Loucy (cell line): ENCODE data around the gene NAALADL2.

Source experiments
- H2AFZ ChIP-seq: fragments of 200-600 bp; sonication (generic); 2 replicates; pipeline ENCODE4 v1.6.0; 2016; ENCODE audit warnings: antibody characterized with exemption, mild to moderate bottlenecking, low read length, moderate library complexity
- H3F3A ChIP-seq: fragments of 200-600 bp; 2 replicates; pipeline ENCODE4 v1.6.0; 2016; ENCODE audit warnings: antibody characterized with exemption, low read depth, mild to moderate bottlenecking
- H3K27me3 ChIP-seq: fragments of 200-600 bp; sonication (generic); 2 replicates; pipeline ENCODE4 v1.6.1; 2014; ENCODE audit warnings: low read length, mild to moderate bottlenecking; ENCODE audit not compliant: insufficient read depth, poor library complexity, severe bottlenecking
- H3K36me3 ChIP-seq: fragments of 200-600 bp; sonication (generic); 2 replicates; pipeline ENCODE4 v1.6.1; 2016; ENCODE audit warnings: low read length; ENCODE audit not compliant: insufficient read depth
- H3K4me1 ChIP-seq: fragments of 200-600 bp; sonication (generic); 2 replicates; pipeline ENCODE4 v1.5.1; 2014; ENCODE audit warnings: low read length, mild to moderate bottlenecking; ENCODE audit not compliant: insufficient read depth, poor library complexity, severe bottlenecking
- H3K4me2 ChIP-seq: fragments of 200-600 bp; sonication (generic); 2 replicates; pipeline ENCODE4 v1.6.0; 2014; ENCODE audit warnings: antibody characterized with exemption, low read length, low read depth, mild to moderate bottlenecking; ENCODE audit not compliant: poor library complexity, severe bottlenecking
- H3K4me3 ChIP-seq: fragments of 200-600 bp; sonication (generic); 2 replicates; pipeline ENCODE4 v1.5.1; 2014; ENCODE audit warnings: low read length, mild to moderate bottlenecking, mixed read lengths; ENCODE audit not compliant: poor library complexity, severe bottlenecking
- H3K79me2 ChIP-seq: fragments of 200-600 bp; sonication (generic); 2 replicates; pipeline ENCODE4 v1.6.1; 2014; ENCODE audit warnings: low read length; ENCODE audit not compliant: insufficient read depth
- H3K9ac ChIP-seq: fragments of 200-600 bp; sonication (generic); 2 replicates; pipeline ENCODE4 v1.6.0; 2014; ENCODE audit warnings: mild to moderate bottlenecking, low read depth, low read length, moderate library complexity; ENCODE audit not compliant: poor library complexity, severe bottlenecking
- H3K9me2 ChIP-seq: fragments of 200-600 bp; sonication (generic); replicated peaks from 2 replicates; pipeline ENCODE4 v1.6.1; 2016; ENCODE audit warnings: low read depth, low read length, mixed read lengths
- H3K9me3 ChIP-seq: fragments of 200-600 bp; sonication (generic); 2 replicates; pipeline ENCODE4 v1.6.1; 2014; ENCODE audit warnings: mild to moderate bottlenecking, antibody characterized with exemption, low read length, low read depth; ENCODE audit not compliant: insufficient read depth
- H4K20me1 ChIP-seq: fragments of 200-600 bp; sonication (generic); 2 replicates; pipeline ENCODE4 v1.6.0; 2014; ENCODE audit warnings: antibody characterized with exemption, low read length, mild to moderate bottlenecking; ENCODE audit not compliant: insufficient read depth, poor library complexity, severe bottlenecking
- EZH2phosphoT487 ChIP-seq: fragments of 200-600 bp; IDR thresholded peaks from 2 replicates; pipeline ENCODE4 v1.6.1; 2018; ENCODE audit warnings: antibody characterized with exemption, mild to moderate bottlenecking, moderate library complexity, borderline replicate concordance
- TF ChIP-seq, protein P1 (sequence below): fragments of 200-600 bp; sonication (generic); conservative IDR thresholded peaks from 2 replicates; pipeline ENCODE4 v1.5.1; 2014; ENCODE audit warnings: mild to moderate bottlenecking, antibody characterized with exemption, low read length

Gene NAALADL2

DNA sequence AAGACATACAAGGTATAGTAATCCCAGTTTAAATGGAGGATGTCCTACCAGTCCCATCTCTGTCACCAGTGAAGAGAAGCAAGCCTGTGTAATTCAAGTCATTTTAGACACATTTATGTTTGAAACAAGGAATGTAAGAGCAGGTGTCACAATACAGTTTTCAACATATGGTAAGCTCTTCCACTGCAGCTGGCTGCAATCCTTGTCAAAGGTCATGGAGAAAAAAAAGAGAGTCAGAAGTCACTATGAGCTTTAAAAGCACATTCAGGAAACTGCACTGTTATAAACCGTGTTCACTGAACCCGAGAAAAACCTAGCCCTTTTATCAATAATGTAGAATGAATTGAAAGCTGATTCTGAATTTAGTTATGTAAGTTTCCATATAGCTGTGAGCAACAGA, 206.4 kb downstream of the NAALADL2 start:
- H3K36me3 ChIP-seq = no peaks in the 10 kb centered on the region
- no peak overlapping the region for H2AFZ ChIP-seq
- H3K79me2 ChIP-seq = no peaks in the 10 kb centered on the region

DNA sequence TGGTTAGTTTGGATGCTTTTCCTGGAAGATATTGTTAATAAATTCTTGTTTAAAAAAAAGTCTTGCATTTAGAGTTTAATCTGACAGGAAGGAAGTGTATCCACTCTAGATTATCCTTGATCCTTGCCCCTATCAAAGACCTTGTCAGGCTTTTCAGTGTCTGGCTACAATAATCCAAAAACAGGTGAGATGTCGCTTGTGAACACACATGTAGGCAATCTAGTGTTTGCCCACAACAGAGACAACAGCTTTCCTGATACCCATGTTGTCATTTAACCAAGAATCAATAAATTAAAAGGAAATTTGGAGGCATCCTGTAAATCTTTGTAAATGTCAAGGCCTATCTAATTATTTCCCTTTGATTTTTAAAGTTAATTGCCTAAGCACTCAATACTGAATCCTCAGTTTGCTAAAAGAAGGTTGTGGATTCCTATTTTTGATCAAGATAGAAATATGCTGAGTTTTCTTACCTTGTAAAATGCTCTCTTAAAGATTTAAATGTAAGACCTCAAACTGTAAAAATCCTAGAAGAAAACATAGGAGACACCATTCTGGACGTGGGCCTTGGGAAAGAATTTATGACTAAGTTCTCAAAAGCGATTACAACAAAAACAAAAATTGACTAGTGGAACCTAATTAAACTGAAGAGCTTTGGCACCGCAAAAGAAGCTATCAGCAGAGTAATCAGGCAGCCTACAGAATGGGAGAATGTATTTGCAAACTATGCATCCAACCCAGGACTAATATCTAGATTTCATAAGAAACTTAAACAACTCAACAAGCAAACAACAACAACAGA, 207.7 kb downstream of the NAALADL2 start:
- no peak overlapping the region for H3K4me3 ChIP-seq
- no peaks in the 10 kb centered on the region for H4K20me1 ChIP-seq
- TF ChIP-seq, protein P1, sequence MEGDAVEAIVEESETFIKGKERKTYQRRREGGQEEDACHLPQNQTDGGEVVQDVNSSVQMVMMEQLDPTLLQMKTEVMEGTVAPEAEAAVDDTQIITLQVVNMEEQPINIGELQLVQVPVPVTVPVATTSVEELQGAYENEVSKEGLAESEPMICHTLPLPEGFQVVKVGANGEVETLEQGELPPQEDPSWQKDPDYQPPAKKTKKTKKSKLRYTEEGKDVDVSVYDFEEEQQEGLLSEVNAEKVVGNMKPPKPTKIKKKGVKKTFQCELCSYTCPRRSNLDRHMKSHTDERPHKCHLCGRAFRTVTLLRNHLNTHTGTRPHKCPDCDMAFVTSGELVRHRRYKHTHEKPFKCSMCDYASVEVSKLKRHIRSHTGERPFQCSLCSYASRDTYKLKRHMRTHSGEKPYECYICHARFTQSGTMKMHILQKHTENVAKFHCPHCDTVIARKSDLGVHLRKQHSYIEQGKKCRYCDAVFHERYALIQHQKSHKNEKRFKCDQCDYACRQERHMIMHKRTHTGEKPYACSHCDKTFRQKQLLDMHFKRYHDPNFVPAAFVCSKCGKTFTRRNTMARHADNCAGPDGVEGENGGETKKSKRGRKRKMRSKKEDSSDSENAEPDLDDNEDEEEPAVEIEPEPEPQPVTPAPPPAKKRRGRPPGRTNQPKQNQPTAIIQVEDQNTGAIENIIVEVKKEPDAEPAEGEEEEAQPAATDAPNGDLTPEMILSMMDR = no peak
- no peak for TF ChIP-seq EZH2phosphoT487
- H3K4me2 ChIP-seq = no peak overlapping the region
- H3K9me2 ChIP-seq = no peaks in the 10 kb centered on the region
- H3K36me3 ChIP-seq = no peaks in the 10 kb centered on the region
- no peak overlapping the region for H3K9ac ChIP-seq
- no peaks in the 10 kb centered on the region for H3K4me1 ChIP-seq
- no peaks in the 10 kb centered on the region for H3K79me2 ChIP-seq
- no peaks in the 10 kb centered on the region for H3K27me3 ChIP-seq
- no peaks in the 10 kb centered on the region for H3F3A ChIP-seq
- no peaks in the 10 kb centered on the region for H3K9me3 ChIP-seq
- no peak overlapping the region for H2AFZ ChIP-seq

More for the DNA sequence above, 206.4 kb downstream of the NAALADL2 start:
- Histone ChIP-seq H3K27me3 (no peaks in the 10 kb centered on the region), H3K4me3 (no peak overlapping the region), H4K20me1 (no peaks in the 10 kb centered on the region), H3K9me3 (no peaks in the 10 kb centered on the region), H3K9ac (no peak overlapping the region), H3K4me2 (no peak overlapping the region), H3F3A (no peaks in the 10 kb centered on the region), H3K4me1 (no peaks in the 10 kb centered on the region), H3K9me2 (no peaks in the 10 kb centered on the region)
- TF ChIP-seq EZH2phosphoT487 = no peak
- TF ChIP-seq, protein P1 = no peak

DNA sequence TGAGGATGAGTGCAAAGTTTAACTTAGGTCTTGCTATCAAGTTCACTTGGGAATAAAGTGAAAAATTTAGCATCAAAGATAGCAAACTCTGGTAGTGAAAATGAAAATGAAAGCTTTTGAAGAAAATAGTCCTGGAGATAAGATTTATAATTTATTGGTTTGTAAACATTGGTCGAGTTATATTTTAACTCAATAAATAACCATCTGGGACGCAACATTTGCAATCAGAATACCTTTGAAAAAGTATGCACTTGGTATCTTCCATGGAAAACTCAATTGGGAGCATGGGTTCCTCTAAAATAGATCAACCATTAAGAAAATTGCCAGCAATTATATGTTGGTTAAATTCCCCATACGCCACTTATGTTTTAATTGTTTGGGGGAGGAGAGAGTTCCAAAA, 209.5 kb downstream of the NAALADL2 start:
- Histone ChIP-seq H3K4me1 (no peaks in the 10 kb centered on the region), H3K79me2 (no peaks in the 10 kb centered on the region), H3K9me3 (no peaks in the 10 kb centered on the region), H3K9me2 (no peaks in the 10 kb centered on the region), H3K9ac (no peak overlapping the region), H3K36me3 (no peaks in the 10 kb centered on the region), H3K4me2 (no peak overlapping the region), H4K20me1 (no peaks in the 10 kb centered on the region), H2AFZ (no peak overlapping the region), H3F3A (no peaks in the 10 kb centered on the region), H3K27me3 (no peaks in the 10 kb centered on the region), H3K4me3 (no peak overlapping the region)
- TF ChIP-seq EZH2phosphoT487 = no peak
- TF ChIP-seq, protein P1 = no peak
